Measurements from ENCODE around the gene FAM83B.
"Not testable (repeated sequence)": the region's sequence is repeated elsewhere in the genome, so short reads cannot be mapped to it uniquely, and the experiment has no call there.

The FAM83B gene

GRCh38 chr6:54856129-54856528 is 9.6 kb downstream of the FAM83B start:
- no peak for DNase-seq (ENCODE audit: extremely low read depth in 1 of 2, low read depth in 1 of 2)

- DNase-seq (ENCODE audit: extremely low read depth in 1 of 2, low read depth in 1 of 2), result no peak
Measured at GRCh38 chr6:54860132-54860531, 13.6 kb downstream of the FAM83B start.

GRCh38 chr6:54860739-54861138 is 14.2 kb downstream of the FAM83B start:
- no peak for DNase-seq (ENCODE audit: extremely low read depth in 1 of 2, low read depth in 1 of 2)

- no peak for DNase-seq (ENCODE audit: extremely low read depth in 1 of 2, low read depth in 1 of 2)
Measured at GRCh38 chr6:54861905-54862616, 15.5 kb downstream of the FAM83B start.

- DNase-seq (ENCODE audit: extremely low read depth in 1 of 2, low read depth in 1 of 2), result no peak
Measured at GRCh38 chr6:54864272-54864671, 17.7 kb downstream of the FAM83B start.

GRCh38 chr6:54865091-54865631 is 18.6 kb downstream of the FAM83B start:
- DNase-seq (ENCODE audit: extremely low read depth in 1 of 2, low read depth in 1 of 2), result no peak

- DNase-seq (ENCODE audit: extremely low read depth in 1 of 2, low read depth in 1 of 2), result no peak
Measured at GRCh38 chr6:54868556-54868955, 22.0 kb downstream of the FAM83B start.

- DNase-seq (ENCODE audit: extremely low read depth in 1 of 2, low read depth in 1 of 2), result no peak
Measured at GRCh38 chr6:54873599-54873998, 27.0 kb downstream of the FAM83B start.

- DNase-seq (ENCODE audit: extremely low read depth in 1 of 2, low read depth in 1 of 2), result no peak
Measured at GRCh38 chr6:54874349-54875048, 27.9 kb downstream of the FAM83B start.

GRCh38 chr6:54875539-54875938 is 29.0 kb downstream of the FAM83B start:
- DNase-seq (ENCODE audit: extremely low read depth in 1 of 2, low read depth in 1 of 2), result no peak

- no peak for DNase-seq (ENCODE audit: extremely low read depth in 1 of 2, low read depth in 1 of 2)
Measured at GRCh38 chr6:54876365-54876764, 29.8 kb downstream of the FAM83B start.

- no peak for DNase-seq (ENCODE audit: extremely low read depth in 1 of 2, low read depth in 1 of 2)
Measured at GRCh38 chr6:54876871-54877270, 30.3 kb downstream of the FAM83B start.

- DNase-seq (ENCODE audit: extremely low read depth in 1 of 2, low read depth in 1 of 2), result no peak
Measured at GRCh38 chr6:54877713-54878317, 31.2 kb downstream of the FAM83B start.

- DNase-seq (ENCODE audit: extremely low read depth in 1 of 2, low read depth in 1 of 2), result no peak
Measured at GRCh38 chr6:54878718-54879117, 32.1 kb downstream of the FAM83B start.

GRCh38 chr6:54879188-54879985 is 32.8 kb downstream of the FAM83B start:
- DNase-seq (ENCODE audit: extremely low read depth in 1 of 2, low read depth in 1 of 2), result no peak

- no peak for DNase-seq (ENCODE audit: extremely low read depth in 1 of 2, low read depth in 1 of 2)
Measured at GRCh38 chr6:54881067-54881730, 34.6 kb downstream of the FAM83B start.

GRCh38 chr6:54881891-54882290 is 35.3 kb downstream of the FAM83B start:
- not testable (repeated sequence) for DNase-seq (ENCODE audit: extremely low read depth in 1 of 2, low read depth in 1 of 2)

- no peak for DNase-seq (ENCODE audit: extremely low read depth in 1 of 2, low read depth in 1 of 2)
Measured at GRCh38 chr6:54886932-54887584, 40.5 kb downstream of the FAM83B start.

GRCh38 chr6:54891536-54891935 is 45.0 kb downstream of the FAM83B start:
- no peak for DNase-seq (ENCODE audit: extremely low read depth in 1 of 2, low read depth in 1 of 2)

- no peak for DNase-seq (ENCODE audit: extremely low read depth in 1 of 2, low read depth in 1 of 2)
Measured at GRCh38 chr6:54892831-54893230, 46.3 kb downstream of the FAM83B start.
